ENCODE measurements around the gene RAD9A.

RAD9A gene

DNA sequence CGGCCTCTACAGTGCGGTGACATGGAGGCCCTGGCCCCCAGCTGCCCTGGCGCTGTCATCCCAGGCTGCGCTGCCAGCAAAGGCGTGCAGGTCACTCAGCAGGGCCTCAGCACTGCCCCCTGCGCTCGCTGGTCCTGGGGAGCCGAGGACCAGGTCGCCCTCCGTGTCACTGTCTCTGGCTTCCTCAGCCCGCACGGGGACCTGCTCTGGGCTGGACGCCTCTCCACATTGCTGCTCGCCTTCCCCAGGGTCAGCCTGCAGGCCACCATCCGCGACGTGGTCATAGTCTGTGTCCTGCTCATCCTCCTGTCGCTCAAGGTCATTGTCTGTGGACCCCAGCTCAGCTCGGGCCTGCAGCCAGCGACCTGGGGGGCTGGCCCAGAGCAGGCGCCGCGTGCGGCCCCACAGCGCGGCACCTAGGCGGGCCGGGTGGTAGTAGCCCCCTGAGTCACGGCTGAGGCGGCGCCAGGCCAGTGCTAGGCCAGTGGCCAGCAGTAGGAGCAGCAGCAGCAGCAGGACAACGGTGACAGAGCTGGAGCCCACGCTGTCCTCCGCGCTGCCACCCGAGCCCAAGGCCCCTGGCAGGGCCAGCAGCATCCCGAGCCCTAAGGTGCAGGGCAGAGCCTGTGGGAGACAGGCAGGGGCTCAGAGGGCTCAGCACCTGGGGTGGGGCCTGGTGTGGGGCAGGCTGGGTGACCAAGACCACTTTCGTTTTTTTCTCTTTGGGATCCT is 44.1 kb downstream of the RAD9A start:
- no peak for DNase-seq (ENCODE audit: low read depth)
- TF ChIP-seq CTCF (IDR thresholded peaks at IDR 0.05; ENCODE audit: control insufficient read depth, extremely low read depth, insufficient read depth) = no peak
- no peak overlapping the region for H3K4me3 ChIP-seq (ENCODE audit: low read depth, low read length)

DNA sequence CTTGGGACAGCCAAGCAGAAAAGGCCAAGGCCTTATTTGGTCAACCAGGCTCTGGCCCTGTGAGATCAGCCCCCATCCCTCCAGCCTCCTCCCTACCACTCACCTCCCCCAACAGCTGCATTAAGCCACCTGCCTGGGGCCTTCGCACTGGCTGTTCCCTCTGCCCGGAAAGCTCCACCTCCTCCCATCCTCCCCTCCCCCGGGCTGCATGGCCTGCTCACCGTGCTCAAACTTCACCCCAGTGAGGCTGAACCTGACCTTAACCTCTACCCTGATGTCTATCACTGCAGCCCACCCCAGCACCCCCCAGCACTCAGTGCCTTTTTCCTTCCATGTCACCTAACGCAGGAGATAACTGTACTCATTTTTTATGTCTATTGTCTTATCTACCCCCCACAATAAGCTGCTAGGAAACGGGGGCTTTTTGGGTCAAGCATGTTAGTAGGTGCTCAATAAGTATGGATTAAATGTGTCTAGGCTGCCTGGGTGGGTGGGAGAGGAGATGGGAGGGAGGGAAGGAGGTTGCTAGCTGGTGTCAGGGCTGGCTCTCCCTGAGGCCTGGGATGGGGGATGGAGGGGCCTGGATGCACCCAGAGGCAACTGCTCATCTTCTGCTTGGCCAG is 44.8 kb downstream of the RAD9A start:
- TF ChIP-seq CTCF (IDR thresholded peaks at IDR 0.05; ENCODE audit: control insufficient read depth, extremely low read depth, insufficient read depth) = no peak
- no peak for DNase-seq (ENCODE audit: low read depth)
- H3K4me3 ChIP-seq (ENCODE audit: low read depth, low read length) = no peak overlapping the region

- TF ChIP-seq CTCF (IDR thresholded peaks at IDR 0.05; ENCODE audit: control insufficient read depth, extremely low read depth, insufficient read depth) = no peak
- no peak for DNase-seq (ENCODE audit: low read depth)
- no peak within 1 kb of the TSS for H3K4me3 ChIP-seq (ENCODE audit: low read depth, low read length)
These were observed 45.5 kb downstream of the RAD9A start, which contains the start of gene PTPRCAP for GRCh38 chr11:67437082-67437808. Gene PTPRCAP (minus strand): TSS chr11:67437682. CDS start chr11:67437619, 63 bp downstream.

DNA sequence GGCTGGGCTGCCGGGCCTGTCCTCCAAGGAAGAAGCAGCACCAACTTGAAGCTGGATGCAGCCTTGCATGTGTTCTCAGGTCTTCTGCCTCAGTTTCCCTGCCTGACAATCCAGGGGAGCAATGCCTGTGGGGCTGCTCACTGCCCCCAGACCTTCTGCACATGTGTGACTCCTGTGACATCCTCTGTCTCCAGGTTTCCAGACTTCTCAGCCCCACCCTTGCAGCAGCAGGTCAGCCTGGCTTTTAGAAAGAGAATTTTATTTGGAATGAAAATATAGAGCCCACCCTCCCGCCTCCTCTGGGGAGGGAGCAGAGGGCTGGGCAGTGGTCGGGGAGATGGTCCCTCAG is 46.0 kb downstream of the RAD9A start:
- no peak overlapping the region for H3K4me3 ChIP-seq (ENCODE audit: low read depth, low read length)
- TF ChIP-seq CTCF (IDR thresholded peaks at IDR 0.05; ENCODE audit: control insufficient read depth, extremely low read depth, insufficient read depth) = no peak

DNA sequence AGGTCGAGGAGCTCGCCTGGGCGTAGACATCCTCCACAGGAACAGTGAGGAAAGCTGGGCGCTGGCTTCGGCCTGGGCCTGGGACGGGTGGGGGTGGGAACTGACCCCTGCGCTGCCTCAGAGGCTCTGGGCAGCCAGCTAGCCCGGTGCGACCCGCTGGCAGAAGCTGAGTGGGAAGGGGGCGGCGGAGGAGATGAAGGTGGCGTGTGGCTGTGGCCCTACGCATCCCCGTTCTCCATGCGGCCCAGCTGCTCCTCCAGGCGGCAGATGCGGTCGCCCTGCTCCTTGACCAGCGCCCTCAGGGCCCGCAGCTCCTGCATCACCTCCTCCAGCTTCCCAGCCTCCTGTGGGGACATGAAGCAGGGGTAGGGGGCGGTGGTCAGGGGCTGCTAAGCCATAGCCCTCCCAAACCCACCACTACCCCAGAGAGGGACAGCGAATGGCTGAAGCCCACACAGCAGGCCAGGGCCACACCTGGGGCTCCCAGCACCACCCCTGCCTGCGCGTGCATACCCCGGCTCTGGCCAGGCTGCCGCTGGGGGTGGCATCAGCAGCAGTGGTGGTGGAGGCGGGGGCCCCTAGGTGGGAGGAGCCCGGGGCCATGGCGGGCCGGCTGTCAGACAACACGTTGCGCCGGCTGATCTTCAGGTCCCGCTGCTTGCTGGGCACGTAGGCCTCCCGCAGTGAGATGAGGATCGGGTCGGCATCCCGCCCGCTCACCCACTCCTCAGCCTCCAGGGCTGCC is 46.5 kb downstream of the RAD9A start:
- no peak for DNase-seq (ENCODE audit: low read depth)
- no peak for TF ChIP-seq CTCF (IDR thresholded peaks at IDR 0.05; ENCODE audit: control insufficient read depth, extremely low read depth, insufficient read depth)
- H3K4me3 ChIP-seq (ENCODE audit: low read depth, low read length) = no peak overlapping the region

More for the DNA sequence above, 46.0 kb downstream of the RAD9A start:
- DNase-seq (ENCODE audit: low read depth) = no peak

- TF ChIP-seq CTCF (IDR thresholded peaks at IDR 0.05; ENCODE audit: control insufficient read depth, extremely low read depth, insufficient read depth) = peak; percentile 23
- no peak for DNase-seq (ENCODE audit: low read depth)
- H3K4me3 ChIP-seq (ENCODE audit: low read depth, low read length) = no peak overlapping the region
These were observed 47.8 kb downstream of the RAD9A start for GRCh38 chr11:67439321-67440228.

Measured in LNCaP clone FGC (cell line).